ENCODE measurements around the gene STC2. TPM values are rescaled to one million over a fixed set of nuclear protein-coding genes. Genes with fewer than 3 reads are reported as not detected.
"Not testable (repeated sequence)": the region's sequence is repeated elsewhere in the genome, so short reads cannot be mapped to it uniquely, and the experiment has no call there.

Gene STC2
- total RNA-seq (1 to 10 TPM in 1 of 2 donors, under 1 TPM in 1; 0.79 to 2.2 TPM), polyA plus RNA-seq (ENCODE audit: insufficient read length in 2 of 2) (1 to 10 TPM; 1.4 to 2.2 TPM)
- long read RNA-seq, donor 1, full-length matches to known transcripts = 1 of 1 reads
- long read RNA-seq, donor 1, partial matches to known transcripts = 0 of 1 reads
- long read RNA-seq, donor 1, other reads (novel, unspliced or antisense) = 0 of 1 reads
- long read RNA-seq, donor 2, partial matches to known transcripts = 0 of 1 reads
- long read RNA-seq, donor 2, other reads (novel, unspliced or antisense) = 0 of 1 reads
- long read RNA-seq, donor 3, full-length matches to known transcripts = 1 of 1 reads
- long read RNA-seq, donor 3, partial matches to known transcripts = 0 of 1 reads
- long read RNA-seq, donor 3, other reads (novel, unspliced or antisense) = 0 of 1 reads
- long read RNA-seq, donor 4, full-length matches to known transcripts = 2 of 2 reads
- long read RNA-seq, donor 4, partial matches to known transcripts = 0 of 2 reads
- long read RNA-seq, donor 4, other reads (novel, unspliced or antisense) = 0 of 2 reads

GRCh38 chr5:173327948-173328843 is at the start of gene STC2:
Gene STC2 (minus strand): TSS chr5:173328414. CDS start chr5:173328193, 221 bp downstream.
- 0% methylated on average over 72 of the region's 72 CpGs for WGBS (ENCODE audit: insufficient coverage)
- peak in 2 of 6 donors; percentile 75 to 89 for DNase-seq (ENCODE audit: low read depth in 4 of 6, low spot score in 6 of 6)
- Histone ChIP-seq H3K27me3 (ENCODE audit: control insufficient read depth, insufficient read depth, low read length) (peaks cover 80% of the 10 kb centered on the region), H3K4me3 (ENCODE audit: low read depth, low read length) (peak within 1 kb of the TSS; percentile 41), H3K4me1 (ENCODE audit: control insufficient read depth, insufficient read depth, low read length) (peaks cover 50% of the 10 kb centered on the region), H3K36me3 (ENCODE audit: control insufficient read depth, insufficient read depth, low read length) (no peaks in the 10 kb centered on the region), H3K9me3 (ENCODE audit: control insufficient read depth, insufficient read depth, low read length) (no peaks in the 10 kb centered on the region), H3K27ac (ENCODE audit: low read depth, low read length) (no peak within 1 kb of the TSS)

- WGBS (ENCODE audit: insufficient coverage) = 45% methylated on average over 1 of the region's 2 CpGs
- Histone ChIP-seq H3K36me3 (ENCODE audit: control insufficient read depth, insufficient read depth, low read length) (no peaks in the 10 kb centered on the region), H3K4me3 (ENCODE audit: low read depth, low read length) (no peak overlapping the region), H3K9me3 (ENCODE audit: control insufficient read depth, insufficient read depth, low read length) (no peaks in the 10 kb centered on the region), H3K4me1 (ENCODE audit: control insufficient read depth, insufficient read depth, low read length) (no peaks in the 10 kb centered on the region), H3K27me3 (ENCODE audit: control insufficient read depth, insufficient read depth, low read length) (no peaks in the 10 kb centered on the region), H3K27ac (ENCODE audit: low read depth, low read length) (no peak overlapping the region)
- DNase-seq (ENCODE audit: low read depth in 4 of 6, low spot score in 6 of 6) = no peak
Measured at GRCh38 chr5:173371400-173371799, 43.2 kb upstream of the STC2 start.

- not testable (repeated sequence) for H3K4me1 ChIP-seq (ENCODE audit: control insufficient read depth, insufficient read depth, low read length)
Measured at GRCh38 chr5:173363406-173363805, 35.2 kb upstream of the STC2 start.

GRCh38 chr5:173355561-173355960 is 27.3 kb upstream of the STC2 start:
- WGBS (ENCODE audit: insufficient coverage) = 74% methylated on average over 2 of the region's 5 CpGs
- H3K4me3 ChIP-seq (ENCODE audit: low read depth, low read length) = no peak overlapping the region

More at GRCh38 chr5:173363406-173363805, 35.2 kb upstream of the STC2 start:
- not testable (repeated sequence) for H3K27ac ChIP-seq (ENCODE audit: low read depth, low read length); H3K36me3 ChIP-seq (ENCODE audit: control insufficient read depth, insufficient read depth, low read length); H3K9me3 ChIP-seq (ENCODE audit: control insufficient read depth, insufficient read depth, low read length); H3K4me3 ChIP-seq (ENCODE audit: low read depth, low read length); DNase-seq (ENCODE audit: low read depth in 4 of 6, low spot score in 6 of 6); H3K27me3 ChIP-seq (ENCODE audit: control insufficient read depth, insufficient read depth, low read length)
- no CpG with 5 or more reads among the region's 1 CpG for WGBS (ENCODE audit: insufficient coverage)

GRCh38 chr5:173354645-173355044 is 26.4 kb upstream of the STC2 start:
- WGBS (ENCODE audit: insufficient coverage) = 100% methylated on average over 1 of the region's 2 CpGs
- H3K4me3 ChIP-seq (ENCODE audit: low read depth, low read length) = no peak overlapping the region
- H3K27me3 ChIP-seq (ENCODE audit: control insufficient read depth, insufficient read depth, low read length) = no peaks in the 10 kb centered on the region
- no peaks in the 10 kb centered on the region for H3K4me1 ChIP-seq (ENCODE audit: control insufficient read depth, insufficient read depth, low read length)
- no peaks in the 10 kb centered on the region for H3K9me3 ChIP-seq (ENCODE audit: control insufficient read depth, insufficient read depth, low read length)
- H3K36me3 ChIP-seq (ENCODE audit: control insufficient read depth, insufficient read depth, low read length) = no peaks in the 10 kb centered on the region
- no peak for DNase-seq (ENCODE audit: low read depth in 4 of 6, low spot score in 6 of 6)
- H3K27ac ChIP-seq (ENCODE audit: low read depth, low read length) = no peak overlapping the region

More at GRCh38 chr5:173355561-173355960, 27.3 kb upstream of the STC2 start:
- H3K4me1 ChIP-seq (ENCODE audit: control insufficient read depth, insufficient read depth, low read length) = no peaks in the 10 kb centered on the region
- peak in 1 of 6 donors; percentile 29 for DNase-seq (ENCODE audit: low read depth in 4 of 6, low spot score in 6 of 6)
- H3K9me3 ChIP-seq (ENCODE audit: control insufficient read depth, insufficient read depth, low read length) = no peaks in the 10 kb centered on the region
- no peaks in the 10 kb centered on the region for H3K27me3 ChIP-seq (ENCODE audit: control insufficient read depth, insufficient read depth, low read length)
- H3K36me3 ChIP-seq (ENCODE audit: control insufficient read depth, insufficient read depth, low read length) = no peaks in the 10 kb centered on the region
- H3K27ac ChIP-seq (ENCODE audit: low read depth, low read length) = no peak overlapping the region

- no peak overlapping the region for H3K4me3 ChIP-seq (ENCODE audit: low read depth, low read length)
- no peak for DNase-seq (ENCODE audit: low read depth in 4 of 6, low spot score in 6 of 6)
- H3K4me1 ChIP-seq (ENCODE audit: control insufficient read depth, insufficient read depth, low read length) = no peaks in the 10 kb centered on the region
- no peaks in the 10 kb centered on the region for H3K36me3 ChIP-seq (ENCODE audit: control insufficient read depth, insufficient read depth, low read length)
- H3K27ac ChIP-seq (ENCODE audit: low read depth, low read length) = no peak overlapping the region
- 88% methylated on average over 17 of the region's 24 CpGs for WGBS (ENCODE audit: insufficient coverage)
- H3K9me3 ChIP-seq (ENCODE audit: control insufficient read depth, insufficient read depth, low read length) = no peaks in the 10 kb centered on the region
- H3K27me3 ChIP-seq (ENCODE audit: control insufficient read depth, insufficient read depth, low read length) = no peaks in the 10 kb centered on the region
Measured at GRCh38 chr5:173352366-173353349, 24.4 kb upstream of the STC2 start.

- DNase-seq (ENCODE audit: low read depth in 4 of 6, low spot score in 6 of 6) = no peak
- Histone ChIP-seq H3K36me3 (ENCODE audit: control insufficient read depth, insufficient read depth, low read length) (no peaks in the 10 kb centered on the region), H3K27ac (ENCODE audit: low read depth, low read length) (no peak overlapping the region), H3K9me3 (ENCODE audit: control insufficient read depth, insufficient read depth, low read length) (no peaks in the 10 kb centered on the region), H3K4me1 (ENCODE audit: control insufficient read depth, insufficient read depth, low read length) (no peaks in the 10 kb centered on the region), H3K4me3 (ENCODE audit: low read depth, low read length) (no peak overlapping the region), H3K27me3 (ENCODE audit: control insufficient read depth, insufficient read depth, low read length) (no peaks in the 10 kb centered on the region)
- whole genome bisulfite sequencing (ENCODE audit: insufficient coverage) = 94% methylated on average over 10 of the region's 13 CpGs
Measured at GRCh38 chr5:173342813-173343755, 14.9 kb upstream of the STC2 start.

- DNase-seq (ENCODE audit: low read depth in 4 of 6, low spot score in 6 of 6) = no peak
- no peaks in the 10 kb centered on the region for H3K36me3 ChIP-seq (ENCODE audit: control insufficient read depth, insufficient read depth, low read length)
- no peak overlapping the region for H3K4me3 ChIP-seq (ENCODE audit: low read depth, low read length)
- H3K27ac ChIP-seq (ENCODE audit: low read depth, low read length) = no peak overlapping the region
- no peaks in the 10 kb centered on the region for H3K9me3 ChIP-seq (ENCODE audit: control insufficient read depth, insufficient read depth, low read length)
- no peaks in the 10 kb centered on the region for H3K27me3 ChIP-seq (ENCODE audit: control insufficient read depth, insufficient read depth, low read length)
- no peaks in the 10 kb centered on the region for H3K4me1 ChIP-seq (ENCODE audit: control insufficient read depth, insufficient read depth, low read length)
- 93% methylated on average over 2 of the region's 7 CpGs for WGBS (ENCODE audit: insufficient coverage)
Measured at GRCh38 chr5:173341961-173342430, 13.8 kb upstream of the STC2 start.
